Measurements from ENCODE around the gene VWA1. TPM values are rescaled to one million over a fixed set of nuclear protein-coding genes. Genes with fewer than 3 reads are reported as not detected.

Gene VWA1
- total RNA-seq, 4 donors from 2014 or later = 29.4 to 82.0 (median 51.6) TPM

- Histone ChIP-seq H3K27me3 (no peaks in the 10 kb centered on the region), H3K4me1 (no peaks in the 10 kb centered on the region), H3K4me3 (no peak overlapping the region), H3K36me3 (peaks cover 0 to 58% (median 17%) of the 10 kb centered on the region in 4 donors), H3K9me3 (peaks cover 0 to 8% of the 10 kb centered on the region in 2 donors), H3K27ac (no peak overlapping the region)
- no peak for DNase-seq
- in situ Hi-C loops (cut with MboI; ENCODE audit: low pct_ligation_motif_present in 1 of 4, low pct_unique_long_range_greater_than_20kb in 1 of 4, low sequenced_read_pairs in 3 of 4) = no loop called here
- intact Hi-C loops (cut with DNase I; ENCODE audit: low total_unique reads) = no loop called here
- WGBS, 2 donors (ENCODE audit: low coverage in 1 of 2) = 95% methylated on average over 19 of the region's 19 CpGs; no CpG with 5 or more reads in 1 of the 2 donors
- TF ChIP-seq POLR2A (IDR thresholded peaks at IDR 0.05) = no peak
- TF ChIP-seq CTCF (IDR thresholded peaks at IDR 0.05) = no peak
- TF ChIP-seq POLR2AphosphoS5 (IDR thresholded peaks at IDR 0.05) = no peak
- no peak for TF ChIP-seq EP300 (IDR thresholded peaks at IDR 0.05; ENCODE audit: low read depth)
Measured at GRCh38 chr1:1489861-1490260, 54.4 kb downstream of the VWA1 start.

- in situ Hi-C loops (cut with MboI; ENCODE audit: low pct_ligation_motif_present in 1 of 4, low pct_unique_long_range_greater_than_20kb in 1 of 4, low sequenced_read_pairs in 3 of 4) = no loop called here
- DNase-seq = no peak
- Histone ChIP-seq H3K36me3 (peaks cover 0 to 58% (median 17%) of the 10 kb centered on the region in 4 donors), H3K4me3 (no peak overlapping the region), H3K27me3 (no peaks in the 10 kb centered on the region), H3K27ac (no peak overlapping the region), H3K4me1 (no peaks in the 10 kb centered on the region), H3K9me3 (peaks cover 0 to 8% of the 10 kb centered on the region in 2 donors)
- 94% methylated on average over 16 of the region's 25 CpGs; no CpG with 5 or more reads in 1 of the 2 donors for WGBS, 2 donors (ENCODE audit: low coverage in 1 of 2)
- TF ChIP-seq EP300 (IDR thresholded peaks at IDR 0.05; ENCODE audit: low read depth) (no peak), POLR2A (IDR thresholded peaks at IDR 0.05) (no peak), POLR2AphosphoS5 (IDR thresholded peaks at IDR 0.05) (no peak), CTCF (IDR thresholded peaks at IDR 0.05) (no peak)
- intact Hi-C loops (cut with DNase I; ENCODE audit: low total_unique reads) = no loop called here
Measured at GRCh38 chr1:1490633-1491230, 55.2 kb downstream of the VWA1 start.

GRCh38 chr1:1491601-1492000 lies 56.1 kb downstream of the VWA1 start:
- intact Hi-C loops (cut with DNase I; ENCODE audit: low total_unique reads) (no loop called here), in situ Hi-C loops (cut with MboI; ENCODE audit: low pct_ligation_motif_present in 1 of 4, low pct_unique_long_range_greater_than_20kb in 1 of 4, low sequenced_read_pairs in 3 of 4) (no loop called here)
- no peak for DNase-seq
- Histone ChIP-seq H3K4me1 (no peaks in the 10 kb centered on the region), H3K4me3 (no peak overlapping the region), H3K9me3 (peaks cover 0 to 8% of the 10 kb centered on the region in 2 donors), H3K27me3 (no peaks in the 10 kb centered on the region), H3K27ac (no peak overlapping the region), H3K36me3 (peaks cover 0 to 55% (median 17%) of the 10 kb centered on the region in 4 donors)
- TF ChIP-seq CTCF (IDR thresholded peaks at IDR 0.05) (no peak), POLR2A (IDR thresholded peaks at IDR 0.05) (no peak), EP300 (IDR thresholded peaks at IDR 0.05; ENCODE audit: low read depth) (no peak), POLR2AphosphoS5 (IDR thresholded peaks at IDR 0.05) (no peak)
- 95% methylated on average over 10 of the region's 10 CpGs; no CpG with 5 or more reads in 1 of the 2 donors for WGBS, 2 donors (ENCODE audit: low coverage in 1 of 2)

Other genes with a start within 250 kb of the VWA1 start
- 1 to 10 TPM in 2 of 4 donors, not detected in 2; 3.3 to 7.9 TPM for gene TNFRSF18, start 229.1 kb upstream of the VWA1 start, total RNA-seq
- gene TNFRSF4, start 221.5 kb upstream of the VWA1 start, total RNA-seq = 1 to 10 TPM in 1 of 4 donors, under 1 TPM in 1, not detected in 2; 0.55 to 4.8 TPM
- 100 to 1,000 TPM; 153 to 267 (median 226) TPM for gene SDF4, start 203.7 kb upstream of the VWA1 start, total RNA-seq
- 10 to 100 TPM in 3 of 4 donors, 1 to 10 TPM in 1; 8.5 to 24.9 (median 12.2) TPM for gene B3GALT6, start 203.5 kb upstream of the VWA1 start, total RNA-seq
- gene C1QTNF12, start 189.0 kb upstream of the VWA1 start, total RNA-seq = 10 to 100 TPM in 3 of 4 donors, not detected in 1; 11.9 to 52.8 (median 15.7) TPM
- 100 to 1,000 TPM in 1 of 4 donors, 10 to 100 TPM in 3; 49.6 to 110 (median 59.1) TPM for gene UBE2J2, start 161.8 kb upstream of the VWA1 start, total RNA-seq
- gene SCNN1D, start 155.3 kb upstream of the VWA1 start, total RNA-seq = 1 to 10 TPM; 1.5 to 3.5 (median 2.4) TPM
- 100 to 1,000 TPM in 2 of 4 donors, 10 to 100 TPM in 2; 52.4 to 190 (median 99.5) TPM for gene ACAP3, start 127.8 kb upstream of the VWA1 start, total RNA-seq
- gene PUSL1, start 127.1 kb upstream of the VWA1 start, total RNA-seq = 10 to 100 TPM in 3 of 4 donors, 1 to 10 TPM in 1; 7.0 to 35.9 (median 20.5) TPM
- gene INTS11, start 111.0 kb upstream of the VWA1 start, total RNA-seq = 100 to 1,000 TPM; 118 to 424 (median 140) TPM
- gene CPTP, start 110.9 kb upstream of the VWA1 start, total RNA-seq = 100 to 1,000 TPM in 1 of 4 donors, 10 to 100 TPM in 3; 48.0 to 134 (median 77.7) TPM
- 1 to 10 TPM in 2 of 4 donors, under 1 TPM in 1, not detected in 1; 0.40 to 2.0 (median 1.9) TPM for gene TAS1R3, start 104.4 kb upstream of the VWA1 start, total RNA-seq
- gene DVL1, start 86.3 kb upstream of the VWA1 start, total RNA-seq = 100 to 1,000 TPM; 103 to 182 (median 115) TPM
- gene MXRA8, start 77.1 kb upstream of the VWA1 start, total RNA-seq = 100 to 1,000 TPM in 1 of 4 donors, 10 to 100 TPM in 3; 31.1 to 145 (median 57.1) TPM
- 100 to 1,000 TPM; 110 to 197 (median 167) TPM for gene AURKAIP1, start 60.5 kb upstream of the VWA1 start, total RNA-seq
- 100 to 1,000 TPM; 169 to 657 (median 349) TPM for gene CCNL2, start 36.4 kb upstream of the VWA1 start, total RNA-seq
- 100 to 1,000 TPM in 1 of 4 donors, 10 to 100 TPM in 3; 40.0 to 183 (median 97.0) TPM for gene MRPL20, start 28.4 kb upstream of the VWA1 start, total RNA-seq
- gene ANKRD65, start 14.4 kb upstream of the VWA1 start, total RNA-seq = 1 to 10 TPM in 3 of 4 donors, under 1 TPM in 1; 0.80 to 4.5 (median 1.9) TPM
- gene ATAD3C, start 14.0 kb downstream of the VWA1 start, total RNA-seq = 1 to 10 TPM in 1 of 4 donors, under 1 TPM in 2, not detected in 1; 0.75 to 1.3 (median 1.00) TPM
- 100 to 1,000 TPM in 1 of 4 donors, 10 to 100 TPM in 3; 15.6 to 269 (median 39.2) TPM for gene ATAD3B, start 36.1 kb downstream of the VWA1 start, total RNA-seq
- gene ATAD3A, start 76.5 kb downstream of the VWA1 start, total RNA-seq = 10 to 100 TPM; 14.6 to 34.4 (median 20.4) TPM
- gene TMEM240, start 104.9 kb downstream of the VWA1 start, total RNA-seq = 10 to 100 TPM in 1 of 4 donors, 1 to 10 TPM in 2, not detected in 1; 3.8 to 27.3 (median 4.2) TPM
- gene SSU72, start 139.2 kb downstream of the VWA1 start, total RNA-seq = 100 to 1,000 TPM in 3 of 4 donors, 10 to 100 TPM in 1; 95.0 to 162 (median 136) TPM
- 1 to 10 TPM; 1.5 to 4.6 (median 3.7) TPM for gene FNDC10, start 164.4 kb downstream of the VWA1 start, total RNA-seq
- gene MIB2, start 179.8 kb downstream of the VWA1 start, total RNA-seq = 100 to 1,000 TPM in 3 of 4 donors, 10 to 100 TPM in 1; 94.2 to 346 (median 224) TPM
- gene MMP23B, start 196.5 kb downstream of the VWA1 start, total RNA-seq = 10 to 100 TPM in 2 of 4 donors, 1 to 10 TPM in 2; 4.9 to 58.9 (median 9.9) TPM
- 100 to 1,000 TPM in 1 of 4 donors, 10 to 100 TPM in 3; 28.4 to 183 (median 60.5) TPM for gene CDK11B, start 223.3 kb downstream of the VWA1 start, total RNA-seq